ENCODE measurements around the gene NANOS1.

GRCh38 chr10:119049777-119050176 lies 20.3 kb downstream of the NANOS1 start:
- TF ChIP-seq CTCF (IDR thresholded peaks at IDR 0.05) (no peak), POLR2A (IDR thresholded peaks at IDR 0.05) (no peak)

Data from esophagus squamous epithelium (tissue), 4 donors.